Endodermal cell (in vitro differentiated cells): ENCODE results near the gene TNRC18. TPM values are rescaled to one million over a fixed set of nuclear protein-coding genes. Genes with fewer than 3 reads are reported as not detected.

ENCODE experiments used
- DNase-seq: peaks from one replicate; pipeline ENCODE4 v3.0.0-alpha.2; 2017
- H3K27ac ChIP-seq: 2 replicates; pipeline ENCODE4 v1.5.1; 2013; ENCODE audit warnings: mild to moderate bottlenecking, low read depth, low read length, moderate library complexity
- H3K27me3 ChIP-seq: 2 replicates; pipeline ENCODE4 v1.6.1; 2013; ENCODE audit warnings: mild to moderate bottlenecking, low read length, moderate library complexity; ENCODE audit not compliant: insufficient read depth, control insufficient read depth, poor library complexity, severe bottlenecking
- H3K36me3 ChIP-seq: 2 replicates; pipeline ENCODE4 v1.7.0; 2013; ENCODE audit warnings: mild to moderate bottlenecking, low read length, moderate library complexity; ENCODE audit not compliant: control insufficient read depth, insufficient read depth
- H3K4me1 ChIP-seq: one replicate; pipeline ENCODE4 v1.7.0; 2013; ENCODE audit warnings: low read length; ENCODE audit not compliant: control insufficient read depth, insufficient read depth
- H3K4me3 ChIP-seq: 2 replicates; pipeline ENCODE4 v1.5.1; 2013; ENCODE audit warnings: mild to moderate bottlenecking, low read length, moderate library complexity
- H3K9ac ChIP-seq: 2 replicates; pipeline ENCODE4 v1.6.1; 2013; ENCODE audit warnings: mild to moderate bottlenecking, low read length, moderate library complexity; ENCODE audit not compliant: poor library complexity, severe bottlenecking; ENCODE audit errors: extremely low read depth
- H3K9me3 ChIP-seq: 2 replicates; pipeline ENCODE4 v1.6.1; 2013; ENCODE audit warnings: mild to moderate bottlenecking, low read length, moderate library complexity; ENCODE audit not compliant: control insufficient read depth
- H3K27ac Mint-ChIP-seq: 2 replicates; pipeline ENCODE4 v1.8.0; 2020; ENCODE audit warnings: mixed read lengths
- H3K27me3 Mint-ChIP-seq: 2 replicates; pipeline ENCODE4 v1.8.0; 2021; ENCODE audit warnings: mild to moderate bottlenecking, mixed read lengths; ENCODE audit not compliant: insufficient read depth
- H3K36me3 Mint-ChIP-seq: 2 replicates; pipeline ENCODE4 v1.8.0; 2020; ENCODE audit warnings: low read depth, mixed read lengths
- H3K4me1 Mint-ChIP-seq: 2 replicates; pipeline ENCODE4 v1.8.0; 2020; ENCODE audit warnings: mixed read lengths
- H3K4me3 Mint-ChIP-seq: 2 replicates; pipeline ENCODE4 v1.8.0; 2020; ENCODE audit warnings: mild to moderate bottlenecking, moderate library complexity, mixed read lengths
- H3K9me3 Mint-ChIP-seq: 2 replicates; pipeline ENCODE4 v1.8.0; 2020; ENCODE audit warnings: mild to moderate bottlenecking, mixed read lengths
- CTCF ChIP-seq: fragments of 200-600 bp; sonication (generic); conservative IDR thresholded peaks from 2 replicates; pipeline ENCODE4 v1.5.0; 2021; ENCODE audit warnings: antibody characterized with exemption, mild to moderate bottlenecking
- WGBS, 2 experiments: methylation state at CpG; one replicate each; pipeline versions ENCODE4 v1.1.5 to v1.1.7; 2013; ENCODE audit warnings: missing lambda C conversion rate in 2 of 2, mixed read lengths in 1 of 2; ENCODE audit not compliant: insufficient coverage in 1 of 2, insufficient read length in 1 of 2; 5-methylcytosine and 5-hydroxymethylcytosine counted together
- total RNA-seq, 2 donors: library from RNA; stranded (reverse); fragmentation: NEBNext Ultra II Directional in 1 of 2; extraction: Animal tissue kit (Norgen Biotek cat#: 25700) in 1 of 2; gene quantifications; 2 replicates in 1 of 2; 3 replicates in 1 of 2; pipeline ENCODE4 v1.2.1, GENCODE V29; 2021

The TNRC18 gene
- total RNA-seq, 2 donors from 2014 or later, result 103 to 136 TPM

DNA sequence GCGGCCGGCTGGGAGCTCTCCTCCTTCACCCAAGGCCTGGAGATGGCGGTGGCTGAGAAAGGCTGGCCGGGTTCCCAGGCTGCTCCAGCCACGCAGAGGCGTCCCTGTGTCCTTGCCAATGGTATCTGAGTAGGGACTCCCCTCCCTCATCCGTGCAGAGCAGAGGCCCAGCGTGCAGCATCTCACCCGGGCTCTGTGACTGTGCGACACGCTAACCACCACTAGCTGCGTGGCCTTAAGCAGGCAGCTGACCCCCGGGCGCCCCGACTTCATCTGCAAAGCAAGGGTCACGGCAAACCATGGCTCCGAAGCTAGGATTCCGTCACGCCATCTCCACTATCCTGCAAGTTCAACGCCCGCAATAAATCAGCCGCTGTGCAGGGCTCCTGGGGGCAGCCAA, 47.2 kb upstream of the TNRC18 start:
- H3K36me3 ChIP-seq, result no peaks in the 10 kb centered on the region
- Mint-ChIP-seq H3K36me3 (peaks cover 4% of the 10 kb centered on the region), H3K27me3 (no peaks in the 10 kb centered on the region), H3K27ac (no peak overlapping the region), H3K4me3 (no peak overlapping the region), H3K9me3 (no peaks in the 10 kb centered on the region), H3K4me1 (no peaks in the 10 kb centered on the region)
- no peak for TF ChIP-seq CTCF
- H3K4me3 ChIP-seq, result no peak overlapping the region
- DNase-seq, result peak; percentile 53
- H3K27ac ChIP-seq, result no peak overlapping the region
- no peaks in the 10 kb centered on the region for H3K27me3 ChIP-seq
- H3K4me1 ChIP-seq, result no peaks in the 10 kb centered on the region
- no peak overlapping the region for H3K9ac ChIP-seq
- no peaks in the 10 kb centered on the region for H3K9me3 ChIP-seq
- WGBS, 2 experiments, result 92 to 94% methylated on average over 20 to 22 of the region's 22 CpGs

GRCh38 chr7:5470167-5470532, 46.5 kb upstream of the TNRC18 start:
- Histone ChIP-seq H3K9me3 (no peaks in the 10 kb centered on the region), H3K4me1 (no peaks in the 10 kb centered on the region), H3K27me3 (no peaks in the 10 kb centered on the region), H3K36me3 (no peaks in the 10 kb centered on the region), H3K9ac (no peak overlapping the region), H3K4me3 (no peak overlapping the region), H3K27ac (no peak overlapping the region)
- Mint-ChIP-seq H3K9me3 (no peaks in the 10 kb centered on the region), H3K36me3 (peaks cover 4% of the 10 kb centered on the region), H3K4me1 (no peaks in the 10 kb centered on the region), H3K27me3 (no peaks in the 10 kb centered on the region), H3K27ac (no peak overlapping the region), H3K4me3 (no peak overlapping the region)
- TF ChIP-seq CTCF, result peak; percentile 24
- peak; percentile 66 for DNase-seq
- WGBS, 2 experiments, result 89 to 95% methylated on average over 7 to 15 of the region's 15 CpGs

- Mint-ChIP-seq H3K27ac (no peak overlapping the region), H3K4me3 (no peak overlapping the region)
- WGBS, 2 experiments, result 92 to 95% methylated on average over 21 to 32 of the region's 32 CpGs
Measured at GRCh38 chr7:5469375-5470166, 45.9 kb upstream of the TNRC18 start.

More at GRCh38 chr7:5469375-5470166, 45.9 kb upstream of the TNRC18 start:
- no peaks in the 10 kb centered on the region for H3K27me3 ChIP-seq
- H3K27ac ChIP-seq, result no peak overlapping the region
- no peak overlapping the region for H3K4me3 ChIP-seq
- no peaks in the 10 kb centered on the region for H3K9me3 ChIP-seq
- Mint-ChIP-seq H3K9me3 (no peaks in the 10 kb centered on the region), H3K27me3 (no peaks in the 10 kb centered on the region), H3K36me3 (peaks cover 4% of the 10 kb centered on the region), H3K4me1 (no peaks in the 10 kb centered on the region)
- TF ChIP-seq CTCF, result no peak
- H3K36me3 ChIP-seq, result no peaks in the 10 kb centered on the region
- no peak overlapping the region for H3K9ac ChIP-seq
- H3K4me1 ChIP-seq, result no peaks in the 10 kb centered on the region
- DNase-seq, result no peak
